GM12891 (cell line): Measurements from ENCODE around the gene CCSER2.
A peak's percentile ranks its signal among the peaks of the same experiment; 100 is the strongest.

Experiments
- DNase-seq: peaks from one replicate; pipeline ENCODE4 v3.0.0; 2011; ENCODE audit warnings: low spot score; ENCODE audit not compliant: insufficient read length
- FAIRE-seq: peaks from 2 replicates; lab custom pipeline; 2011; peaks lifted over from hg19 to GRCh38; lab: Jason Lieb, UNC
- PAX5 ChIP-seq: IDR thresholded peaks from 2 replicates; pipeline ENCODE4 v1.6.1; 2011; ENCODE audit warnings: low read length, moderate library complexity, mild to moderate bottlenecking; ENCODE audit not compliant: insufficient read depth, severe bottlenecking
- POLR2A ChIP-seq: IDR thresholded peaks from 2 replicates; pipeline ENCODE4 v1.6.1; 2011; ENCODE audit warnings: low read depth, low read length, control low read depth
- POLR2AphosphoS5 ChIP-seq: IDR thresholded peaks from 2 replicates; pipeline ENCODE4 v1.6.1; 2011; ENCODE audit warnings: low read depth, low read length, control low read depth
- POU2F2 ChIP-seq: IDR thresholded peaks from 2 replicates; pipeline ENCODE4 v1.6.1; 2011; ENCODE audit warnings: low read depth, mild to moderate bottlenecking, control low read depth, low read length, moderate library complexity
- SPI1 ChIP-seq: IDR thresholded peaks from 2 replicates; pipeline ENCODE4 v1.6.1; 2011; ENCODE audit warnings: low read depth, low read length, control low read depth
- TAF1 ChIP-seq: IDR thresholded peaks from 2 replicates; pipeline ENCODE4 v1.6.1; 2011; ENCODE audit warnings: low read depth, low read length, control low read depth

The CCSER2 gene

GRCh38 chr10:84540022-84540616 is 211.7 kb downstream of the CCSER2 start:
- DNase-seq (no peak), FAIRE-seq (no peak)
- TF ChIP-seq POLR2AphosphoS5 = no peak
- no peak for TF ChIP-seq POLR2A
- TF ChIP-seq TAF1 = no peak
- no peak for TF ChIP-seq POU2F2

- DNase-seq (peak; percentile 64), FAIRE-seq (peak; percentile 76)
- no peak for TF ChIP-seq SPI1
- no peak for TF ChIP-seq POU2F2
- TF ChIP-seq POLR2A = no peak
- no peak for TF ChIP-seq TAF1
- no peak for TF ChIP-seq POLR2AphosphoS5
Observed at GRCh38 chr10:84540617-84541288, 212.4 kb downstream of the CCSER2 start.

GRCh38 chr10:84541289-84541637 is 212.9 kb downstream of the CCSER2 start:
- TF ChIP-seq PAX5 = no peak
- TF ChIP-seq SPI1 = no peak
- no peak for TF ChIP-seq POU2F2
- no peak for TF ChIP-seq POLR2A
- no peak for TF ChIP-seq TAF1
- TF ChIP-seq POLR2AphosphoS5 = no peak
- FAIRE-seq = no peak
- DNase-seq = no peak

GRCh38 chr10:84542522-84543490 is 214.4 kb downstream of the CCSER2 start:
- DNase-seq = no peak
- no peak for TF ChIP-seq TAF1
- no peak for TF ChIP-seq POLR2AphosphoS5
- no peak for TF ChIP-seq SPI1
- no peak for TF ChIP-seq POLR2A
- FAIRE-seq = no peak

- DNase-seq (no peak), FAIRE-seq (no peak)
- TF ChIP-seq PAX5 (no peak), POLR2A (no peak), POLR2AphosphoS5 (no peak), TAF1 (no peak), POU2F2 (no peak), SPI1 (no peak)
Observed at GRCh38 chr10:84543948-84544347, 215.6 kb downstream of the CCSER2 start.

- no peak for FAIRE-seq
- TF ChIP-seq SPI1 = no peak
- TF ChIP-seq POLR2AphosphoS5 = no peak
- TF ChIP-seq POU2F2 = no peak
- no peak for TF ChIP-seq PAX5
- TF ChIP-seq TAF1 = no peak
- no peak for TF ChIP-seq POLR2A
- no peak for DNase-seq
Observed at GRCh38 chr10:84545651-84546050, 217.3 kb downstream of the CCSER2 start.

GRCh38 chr10:84546609-84547008 is 218.2 kb downstream of the CCSER2 start:
- FAIRE-seq (no peak), DNase-seq (no peak)
- no peak for TF ChIP-seq PAX5
- TF ChIP-seq POLR2AphosphoS5 = no peak
- no peak for TF ChIP-seq POU2F2
- TF ChIP-seq POLR2A = no peak
- no peak for TF ChIP-seq SPI1
- no peak for TF ChIP-seq TAF1

GRCh38 chr10:84547616-84548015 is 219.2 kb downstream of the CCSER2 start:
- DNase-seq (no peak), FAIRE-seq (no peak)
- no peak for TF ChIP-seq POLR2AphosphoS5
- no peak for TF ChIP-seq POLR2A
- no peak for TF ChIP-seq PAX5
- TF ChIP-seq SPI1 = no peak
- TF ChIP-seq TAF1 = no peak
- TF ChIP-seq POU2F2 = no peak

- TF ChIP-seq SPI1 (no peak), TAF1 (no peak), POLR2A (no peak), POU2F2 (no peak), PAX5 (no peak), POLR2AphosphoS5 (no peak)
- DNase-seq (no peak), FAIRE-seq (no peak)
Observed at GRCh38 chr10:84548869-84549268, 220.5 kb downstream of the CCSER2 start.
